GM18519 (cell line): ENCODE measurements around the gene FGF12.

ENCODE experiments used
- ATAC-seq: cut with Tn5 transposase; IDR thresholded peaks from one replicate; pipeline ENCODE4 v1.9.1; 2021; ENCODE audit warnings: mild to moderate bottlenecking, moderate library complexity; ENCODE audit not compliant: unreplicated experiment, low FRiP score

FGF12 gene

GRCh38 chr3:192279664-192280063 is 447.7 kb downstream of the FGF12 start:
- ATAC-seq, result no peak

GRCh38 chr3:192277477-192277876 is 449.9 kb downstream of the FGF12 start:
- ATAC-seq, result no peak

DNA sequence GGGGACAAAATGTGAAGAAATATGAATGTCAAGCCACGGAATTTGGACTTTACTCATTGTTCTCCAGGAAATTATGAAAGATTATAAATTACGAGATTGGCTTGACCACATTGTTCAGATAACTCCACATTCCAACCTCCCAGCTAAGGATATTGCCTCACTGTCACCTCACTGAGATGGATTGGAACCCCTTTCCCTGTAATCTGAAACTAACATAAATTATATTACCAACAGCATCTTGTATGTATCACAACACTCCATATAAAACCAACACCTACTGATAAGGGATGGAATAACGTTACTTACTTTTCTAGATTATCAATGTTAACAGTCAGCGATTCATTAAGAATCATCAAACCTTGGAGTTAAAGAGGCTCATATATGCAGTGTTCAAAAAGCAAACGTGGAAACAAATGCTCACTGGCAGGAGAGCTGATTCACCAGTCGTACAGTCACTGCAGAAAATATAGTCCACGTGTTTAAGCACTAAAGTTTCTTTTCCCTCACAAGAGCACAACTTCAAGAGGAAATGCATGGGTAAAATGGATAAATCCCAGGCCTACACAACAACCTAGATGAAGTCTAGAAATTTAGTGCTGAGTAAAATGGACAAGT is 451.5 kb downstream of the FGF12 start:
- ATAC-seq, result no peak

DNA sequence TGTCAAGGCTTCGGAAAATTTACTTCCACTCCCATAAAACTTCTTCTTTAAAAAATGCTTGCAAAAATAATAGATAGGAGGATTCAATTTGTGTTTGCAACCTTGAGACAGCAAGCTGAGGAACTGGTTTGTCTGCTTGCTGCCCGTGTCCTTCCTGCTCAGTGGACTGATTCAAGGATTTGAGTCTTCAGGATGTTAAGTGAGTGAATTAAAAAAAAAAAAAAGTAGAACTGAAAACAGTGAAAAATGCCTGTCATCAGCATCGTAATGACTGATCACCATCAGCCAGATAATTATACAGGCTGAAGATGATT is 453.7 kb downstream of the FGF12 start:
- no peak for ATAC-seq

DNA sequence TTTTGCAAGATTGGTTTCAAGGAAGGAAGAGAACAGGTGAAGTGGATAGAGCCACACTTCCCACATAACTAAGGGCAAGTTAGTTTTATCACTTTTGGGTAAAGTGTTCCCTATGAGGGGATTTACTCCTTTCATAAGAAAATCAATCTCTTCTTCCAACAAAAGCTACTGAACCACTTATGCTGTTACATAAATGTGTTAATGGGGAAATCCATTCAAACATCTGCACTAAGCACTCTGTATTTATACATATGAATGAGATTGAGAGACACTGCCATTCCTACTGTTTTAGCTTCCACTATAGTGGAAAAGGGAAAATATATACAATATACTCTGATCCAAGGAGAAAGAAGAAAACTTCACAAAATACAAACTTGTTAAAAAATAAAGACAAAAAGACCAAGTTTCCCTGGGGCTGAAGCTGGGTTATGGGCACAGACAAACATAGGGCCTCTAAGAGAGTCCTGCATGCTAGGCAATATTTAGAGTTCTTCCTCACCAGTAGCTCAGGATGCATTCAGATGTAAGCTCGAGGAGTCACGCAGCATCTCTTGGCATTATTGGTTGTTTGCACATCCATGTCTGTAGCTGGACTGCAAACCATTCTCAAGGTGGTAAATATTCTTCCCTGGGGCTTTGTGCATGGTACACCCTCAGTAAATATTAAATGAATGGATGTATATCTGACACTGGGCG is 454.2 kb downstream of the FGF12 start:
- ATAC-seq, result no peak

GRCh38 chr3:192262001-192262400 is 465.3 kb downstream of the FGF12 start:
- no peak for ATAC-seq

DNA sequence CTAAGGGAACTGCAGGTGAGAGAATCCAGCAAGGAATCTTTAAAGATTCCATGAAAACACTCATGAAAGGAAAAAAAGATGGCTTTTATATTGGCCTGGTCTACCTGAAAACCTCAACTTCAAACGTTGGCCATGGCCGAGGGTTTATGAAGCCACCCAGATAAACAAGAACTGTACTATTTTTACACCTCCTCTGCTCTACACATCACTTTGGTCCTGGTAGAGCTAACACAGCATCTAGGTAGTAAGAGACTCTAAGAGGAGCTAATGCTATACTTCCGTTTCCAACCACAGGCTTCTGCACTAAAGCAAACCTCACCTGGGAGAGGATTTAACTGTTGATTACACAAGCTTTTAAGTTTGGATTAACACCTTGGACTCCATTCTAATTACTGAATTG is 466.2 kb downstream of the FGF12 start:
- ATAC-seq, result no peak

- ATAC-seq, result no peak
These were observed 467.0 kb downstream of the FGF12 start for GRCh38 chr3:192260116-192261010.

DNA sequence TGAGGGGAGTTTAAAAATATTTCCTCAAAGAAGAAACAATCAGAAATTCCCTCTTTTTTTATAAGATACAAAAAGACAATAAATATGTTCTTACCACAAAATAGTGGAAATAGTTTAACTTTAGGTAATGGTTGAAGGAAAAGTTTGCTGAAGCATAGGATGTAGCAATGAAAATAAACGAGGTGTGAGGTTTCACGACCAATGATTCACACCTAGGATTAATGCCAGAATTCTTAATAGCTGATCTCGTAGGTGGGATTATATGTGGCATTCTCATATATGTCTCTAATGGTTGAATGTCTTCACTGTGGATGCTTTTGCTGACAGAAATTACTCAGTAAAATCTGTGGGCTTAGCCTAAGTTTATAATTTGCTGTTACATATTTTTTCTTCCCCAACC is 467.7 kb downstream of the FGF12 start:
- ATAC-seq, result no peak

GRCh38 chr3:192258721-192259120 is 468.6 kb downstream of the FGF12 start:
- ATAC-seq, result no peak

DNA sequence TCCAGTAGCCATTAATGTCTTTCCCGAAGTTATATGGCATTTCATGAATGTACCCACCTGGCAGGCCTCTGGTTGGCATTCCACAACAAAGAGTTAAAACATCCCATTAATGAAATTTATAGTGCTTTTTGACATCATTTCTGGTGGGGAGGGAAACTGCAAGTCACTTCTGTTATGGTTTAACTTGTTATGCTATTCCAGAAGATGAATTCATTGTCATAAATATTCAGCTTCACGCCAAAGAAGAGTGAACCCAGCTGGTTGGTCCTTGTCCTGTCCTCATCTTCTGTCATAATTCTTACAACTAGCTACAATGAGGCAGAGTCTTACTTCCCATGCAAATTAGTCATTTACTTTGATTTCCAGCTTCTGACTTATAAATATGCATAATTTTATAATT is 471.5 kb downstream of the FGF12 start:
- no peak for ATAC-seq

- no peak for ATAC-seq
These were observed 474.0 kb downstream of the FGF12 start for GRCh38 chr3:192253138-192253887.

- no peak for ATAC-seq
These were observed 477.8 kb downstream of the FGF12 start for GRCh38 chr3:192249516-192249915.

- no peak for ATAC-seq
These were observed 480.3 kb downstream of the FGF12 start for GRCh38 chr3:192246847-192247559.

- ATAC-seq, result no peak
These were observed 482.8 kb downstream of the FGF12 start for GRCh38 chr3:192244591-192244990.

GRCh38 chr3:192239956-192240355 is 487.4 kb downstream of the FGF12 start:
- no peak for ATAC-seq

GRCh38 chr3:192237992-192238608 is 489.2 kb downstream of the FGF12 start:
- ATAC-seq, result no peak

- no peak for ATAC-seq
These were observed 497.5 kb downstream of the FGF12 start for GRCh38 chr3:192229866-192230265.

DNA sequence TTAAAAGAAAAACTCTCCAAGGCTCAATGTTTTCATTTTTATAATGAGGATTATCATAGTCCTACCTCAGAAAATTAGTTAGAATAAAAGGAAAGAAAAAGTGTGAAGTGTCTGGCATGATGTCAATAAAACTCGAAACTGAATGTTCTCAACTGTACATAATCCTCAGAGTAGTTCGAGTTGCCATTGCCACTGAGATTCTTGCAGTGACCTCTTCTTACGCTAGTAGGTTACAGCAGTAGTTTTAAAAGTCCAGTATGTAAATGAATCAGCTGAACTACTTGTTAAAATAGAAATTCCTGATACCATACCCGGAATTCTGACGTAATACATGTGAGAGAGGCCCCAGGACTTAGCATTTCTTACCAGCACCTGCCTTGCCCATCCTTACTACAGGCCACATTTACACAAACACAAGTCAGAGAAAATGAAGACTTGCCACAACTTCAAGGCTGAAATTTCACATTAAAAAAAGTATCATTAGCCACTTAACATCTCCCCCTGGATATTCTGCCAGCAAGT is 502.6 kb downstream of the FGF12 start:
- ATAC-seq, result no peak

DNA sequence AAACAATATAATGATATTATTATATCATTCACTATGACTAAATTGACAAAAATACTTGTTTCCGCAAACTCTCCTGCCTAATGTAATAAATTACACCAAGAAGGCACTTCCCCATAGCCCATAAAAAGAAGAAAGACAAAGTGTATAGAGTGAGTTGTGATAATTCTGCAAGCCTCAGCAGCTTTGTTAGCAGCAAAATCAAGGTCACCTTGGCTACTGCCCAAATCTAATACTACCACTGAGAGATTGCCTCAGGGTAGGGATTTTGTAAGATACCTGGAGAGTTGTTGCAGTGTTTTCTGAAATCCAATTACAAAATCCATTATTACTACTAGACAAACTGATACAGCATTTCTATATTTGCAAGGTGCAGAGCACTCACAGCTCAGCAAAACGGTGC is 503.5 kb downstream of the FGF12 start:
- no peak for ATAC-seq
